GM18858 (cell line): Measurements from ENCODE around the gene GGCX.

Experiments
- ATAC-seq: cut with Tn5 transposase; IDR thresholded peaks from one replicate; pipeline ENCODE4 v1.9.1; 2021; ENCODE audit not compliant: unreplicated experiment

The GGCX gene

GRCh38 chr2:85522090-85522647 is 39.1 kb downstream of the GGCX start:
- ATAC-seq = no peak

- no peak for ATAC-seq
Observed at GRCh38 chr2:85516653-85517389, 44.5 kb downstream of the GGCX start.

GRCh38 chr2:85514323-85514722 is 47.0 kb downstream of the GGCX start:
- no peak for ATAC-seq

GRCh38 chr2:85511008-85511811 is 50.1 kb downstream of the GGCX start:
- no peak for ATAC-seq

- ATAC-seq = no peak
Observed at GRCh38 chr2:85506768-85507181, 54.5 kb downstream of the GGCX start.

GRCh38 chr2:85505551-85506238 is 55.6 kb downstream of the GGCX start:
- no peak for ATAC-seq

GRCh38 chr2:85504778-85505261 is 56.5 kb downstream of the GGCX start:
- no peak for ATAC-seq

- no peak for ATAC-seq
Observed at GRCh38 chr2:85503851-85504777, 57.2 kb downstream of the GGCX start.

- ATAC-seq = no peak
Observed at GRCh38 chr2:85503168-85503850, 58.0 kb downstream of the GGCX start.

- no peak for ATAC-seq
Observed at GRCh38 chr2:85502720-85503119, 58.6 kb downstream of the GGCX start.

- ATAC-seq = no peak
Observed at GRCh38 chr2:85501248-85501647, 60.0 kb downstream of the GGCX start.

- no peak for ATAC-seq
Observed at GRCh38 chr2:85497944-85498630, 63.2 kb downstream of the GGCX start.

- no peak for ATAC-seq
Observed at GRCh38 chr2:85496436-85496835, 64.9 kb downstream of the GGCX start.
